HepG2 (cell line): ENCODE data around the gene TTC39C. TPM values are rescaled to one million over a fixed set of nuclear protein-coding genes. Genes with fewer than 3 reads are reported as not detected.
A peak's percentile ranks its signal among the peaks of the same experiment; 100 is the strongest.

ENCODE experiments used
- BRCA1 ChIP-seq: sonication (generic); formaldehyde crosslinking; IDR thresholded peaks from 2 replicates; pipeline ENCODE4 v1.4.0; 2020; ENCODE audit warnings: missing genetic modification reagents
- CHD2 ChIP-seq: IDR thresholded peaks from 2 replicates; pipeline ENCODE4 v1.6.1; 2011; ENCODE audit warnings: low read depth, low read length, improper control_type of control experiment
- ELF3 ChIP-seq: IDR thresholded peaks from 2 replicates; pipeline ENCODE4 v1.6.1; 2016; ENCODE audit warnings: missing genetic modification reagents, missing compliant biosample characterization
- FOXK1 ChIP-seq: sonication (generic); formaldehyde crosslinking; IDR thresholded peaks from 2 replicates; pipeline ENCODE4 v1.4.0; 2020; ENCODE audit warnings: low read depth, missing genetic modification reagents, borderline replicate concordance
- ISX ChIP-seq: sonication (generic); formaldehyde crosslinking; conservative IDR thresholded peaks from 2 replicates; pipeline ENCODE4 v1.5.0; 2020; ENCODE audit warnings: missing genetic modification reagents
- JDP2 ChIP-seq: sonication (generic); formaldehyde crosslinking; IDR thresholded peaks from 2 replicates; pipeline ENCODE4 v1.8.1; 2022; ENCODE audit warnings: missing genetic modification reagents, borderline replicate concordance
- MEF2D ChIP-seq: sonication (generic); formaldehyde crosslinking; IDR thresholded peaks from 2 replicates; pipeline ENCODE4 v1.5.1; 2020; ENCODE audit warnings: mild to moderate bottlenecking, missing genetic modification reagents
- MIER3 ChIP-seq: IDR thresholded peaks from 2 replicates; pipeline ENCODE4 v1.6.1; 2016; ENCODE audit warnings: missing compliant biosample characterization, borderline replicate concordance
- PRDM10 ChIP-seq: sonication (generic); formaldehyde crosslinking; IDR thresholded peaks from 2 replicates; pipeline ENCODE4 v1.4.0; 2020; ENCODE audit warnings: low read depth, missing genetic modification reagents
- SNAPC4 ChIP-seq: sonication (generic); formaldehyde crosslinking; IDR thresholded peaks from 2 replicates; pipeline ENCODE4 v1.4.0; 2020; ENCODE audit warnings: mild to moderate bottlenecking, missing genetic modification reagents
- TBP ChIP-seq: sonication (generic); formaldehyde crosslinking; IDR thresholded peaks from 2 replicates; pipeline ENCODE4 v1.5.0; 2020; ENCODE audit warnings: missing genetic modification reagents
- TBX3 ChIP-seq: fragments of 450-650 bp; IDR thresholded peaks from 2 replicates; pipeline ENCODE4 v1.6.1; 2017; ENCODE audit warnings: antibody characterized with exemption, mild to moderate bottlenecking, inconsistent platforms, borderline replicate concordance
- TEAD2 ChIP-seq: sonication (generic); formaldehyde crosslinking; IDR thresholded peaks from 2 replicates; pipeline ENCODE4 v1.9.0; 2021; ENCODE audit warnings: missing genetic modification reagents
- TFAP4 ChIP-seq: sonication (generic); IDR thresholded peaks from 2 replicates; pipeline ENCODE4 v1.6.1; 2016; ENCODE audit warnings: low read depth, borderline replicate concordance
- ZBTB8A ChIP-seq: sonication (generic); formaldehyde crosslinking; IDR thresholded peaks from 2 replicates; pipeline ENCODE4 v1.4.0; 2020; ENCODE audit warnings: mild to moderate bottlenecking, low read depth, missing genetic modification reagents, borderline replicate concordance
- ZNF20 ChIP-seq: sonication (generic); formaldehyde crosslinking; IDR thresholded peaks from 2 replicates; pipeline ENCODE4 v1.4.0; 2020; ENCODE audit warnings: mild to moderate bottlenecking, moderate library complexity, missing genetic modification reagents
- ZNF234 ChIP-seq: sonication (generic); formaldehyde crosslinking; conservative IDR thresholded peaks from 2 replicates; pipeline ENCODE4 v1.5.1; 2020; ENCODE audit warnings: mild to moderate bottlenecking, missing genetic modification reagents
- ZNF274 ChIP-seq: sonication (generic); formaldehyde crosslinking; IDR thresholded peaks from 2 replicates; pipeline ENCODE4 v1.5.1; 2020; ENCODE audit warnings: mild to moderate bottlenecking, missing genetic modification reagents
- ZNF567 ChIP-seq: sonication (generic); formaldehyde crosslinking; IDR thresholded peaks from 2 replicates; pipeline ENCODE4 v1.8.1; 2023; ENCODE audit warnings: mild to moderate bottlenecking, missing genetic modification reagents, borderline replicate concordance
- ZNF605 ChIP-seq: sonication (generic); formaldehyde crosslinking; IDR thresholded peaks from 2 replicates; pipeline ENCODE4 v1.8.0; 2022; ENCODE audit warnings: mild to moderate bottlenecking, missing genetic modification reagents
- ZSCAN22 ChIP-seq: sonication (generic); formaldehyde crosslinking; IDR thresholded peaks from 2 replicates; pipeline ENCODE4 v1.4.0; 2020; ENCODE audit warnings: mild to moderate bottlenecking, missing genetic modification reagents
- polyA plus RNA-seq, 8 experiments: library from polyadenylated mRNA; depleted of rRNA in 3 of 8; stranded (reverse) in 7 of 8; unstranded in 1 of 8; fragments of >200 nt; fragmentation: Illumina TruSeq in 4 of 8; extraction: Trizol in 4 of 8; gene quantifications; 2 replicates each; pipeline versions ENCODE4 v1.2.1 to v1.2.3, GENCODE V29; 2011 to 2016; ENCODE audit warnings: low read depth in 4 of 8, missing spikeins in 1 of 8, mixed read lengths in 1 of 8; ENCODE audit not compliant: insufficient read depth in 1 of 8
- total RNA-seq, 5 experiments: library from RNA; depleted of rRNA; stranded (reverse); fragments of >200 nt; fragmentation: Illumina TruSeq; extraction: Trizol; gene quantifications; 2 replicates each; pipeline ENCODE4 v1.2.3, GENCODE V29; 2016; ENCODE audit warnings: low read depth in 1 of 5

TTC39C gene
- total and polyA plus RNA-seq, 2 of the 13 experiments (the other 11 are each of a cell fraction or from before 2014, with no cell fraction given) = 19.1 to 25.9 TPM

GRCh38 chr18:24075767-24076597 is 61.4 kb downstream of the TTC39C start (continued):
- TF ChIP-seq ZNF605 (no peak; the same call in 1 of the 2 replicates), ZBTB8A (no peak), ELF3 (CRISPR knock-in tag) (peak; percentile 77), ZNF274 (CRISPR knock-in tag) (no peak), ZNF567 (CRISPR knock-in tag) (no peak), FOXK1 (CRISPR knock-in tag) (peak; percentile 21; the same call in 1 of the 2 replicates), MIER3 (CRISPR knock-in tag) (peak; percentile 71; the same call in 1 of the 2 replicates), ZNF20 (CRISPR knock-in tag) (no peak), ZNF234 (CRISPR knock-in tag) (no peak), TFAP4 (peak; percentile 89), TBP (CRISPR knock-in tag) (no peak), BRCA1 (no peak), TEAD2 (CRISPR knock-in tag) (no peak), CHD2 (no peak), PRDM10 (CRISPR knock-in tag) (peak; percentile 27; the same call in 1 of the 2 replicates), MEF2D (CRISPR knock-in tag) (peak; percentile 73), JDP2 (CRISPR knock-in tag) (peak; percentile 50; the same call in 1 of the 2 replicates), TBX3 (peak; percentile 91), SNAPC4 (CRISPR knock-in tag) (no peak), ZSCAN22 (no peak), ISX (CRISPR knock-in tag) (no peak)
